Measurements from ENCODE around the gene RAB8A.

DNA sequence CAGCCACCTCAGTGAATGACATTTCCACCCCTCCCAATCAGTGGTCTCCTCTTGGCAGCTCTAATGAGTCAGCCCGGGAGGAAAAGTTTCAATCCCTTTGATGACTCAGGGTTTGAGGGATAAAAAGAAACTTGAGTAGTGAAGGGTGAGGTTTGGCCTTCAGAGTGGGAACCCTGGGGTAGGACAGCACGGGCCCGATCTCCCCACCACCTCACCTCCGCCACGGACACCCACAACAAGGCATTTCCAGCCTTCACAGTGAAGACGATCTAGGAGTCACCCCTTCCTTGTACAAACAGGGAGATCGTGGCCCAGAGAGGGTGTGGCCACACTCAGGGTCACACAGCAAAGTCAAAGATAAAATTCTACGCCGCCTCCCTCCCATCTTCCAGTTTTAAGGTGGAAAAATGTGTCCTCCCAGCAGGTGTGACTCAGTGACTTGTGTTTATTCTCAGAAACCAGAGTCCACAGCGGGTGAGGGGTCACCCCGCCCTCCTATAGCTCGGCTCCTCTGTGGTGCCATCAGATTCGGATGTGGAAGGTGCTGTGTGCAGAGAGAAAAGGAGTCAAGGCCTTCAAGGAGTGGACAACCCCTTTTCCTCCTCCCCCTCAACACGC is 49.4 kb downstream of the RAB8A start:
- TF ChIP-seq, protein P1, sequence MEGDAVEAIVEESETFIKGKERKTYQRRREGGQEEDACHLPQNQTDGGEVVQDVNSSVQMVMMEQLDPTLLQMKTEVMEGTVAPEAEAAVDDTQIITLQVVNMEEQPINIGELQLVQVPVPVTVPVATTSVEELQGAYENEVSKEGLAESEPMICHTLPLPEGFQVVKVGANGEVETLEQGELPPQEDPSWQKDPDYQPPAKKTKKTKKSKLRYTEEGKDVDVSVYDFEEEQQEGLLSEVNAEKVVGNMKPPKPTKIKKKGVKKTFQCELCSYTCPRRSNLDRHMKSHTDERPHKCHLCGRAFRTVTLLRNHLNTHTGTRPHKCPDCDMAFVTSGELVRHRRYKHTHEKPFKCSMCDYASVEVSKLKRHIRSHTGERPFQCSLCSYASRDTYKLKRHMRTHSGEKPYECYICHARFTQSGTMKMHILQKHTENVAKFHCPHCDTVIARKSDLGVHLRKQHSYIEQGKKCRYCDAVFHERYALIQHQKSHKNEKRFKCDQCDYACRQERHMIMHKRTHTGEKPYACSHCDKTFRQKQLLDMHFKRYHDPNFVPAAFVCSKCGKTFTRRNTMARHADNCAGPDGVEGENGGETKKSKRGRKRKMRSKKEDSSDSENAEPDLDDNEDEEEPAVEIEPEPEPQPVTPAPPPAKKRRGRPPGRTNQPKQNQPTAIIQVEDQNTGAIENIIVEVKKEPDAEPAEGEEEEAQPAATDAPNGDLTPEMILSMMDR (IDR thresholded peaks at IDR 0.05) = no peak
- TF ChIP-seq POLR2A (IDR thresholded peaks at IDR 0.05) = no peak

Data from adrenal gland (tissue), 5 donors.